Measurements from ENCODE around the gene TRAF3.

Gene TRAF3

GRCh38 chr14:102949801-102950451, 172.7 kb downstream of the TRAF3 start:
- in situ Hi-C loops (cut with HindIII; ENCODE audit: low sequenced_read_pairs), result no loop called here
- no peak overlapping the region for H3K4me3 ChIP-seq (ENCODE audit: low read depth, low read length)
- TF ChIP-seq CTCF (IDR thresholded peaks at IDR 0.05; ENCODE audit: low read depth, low read length), result no peak
- peak; percentile 54 for DNase-seq (ENCODE audit: low read depth, low spot score)

- no peak for DNase-seq (ENCODE audit: low read depth, low spot score)
- H3K4me3 ChIP-seq (ENCODE audit: low read depth, low read length), result no peak overlapping the region
- no peak for TF ChIP-seq CTCF (IDR thresholded peaks at IDR 0.05; ENCODE audit: low read depth, low read length)
- in situ Hi-C loops (cut with HindIII; ENCODE audit: low sequenced_read_pairs), result no loop called here
Measured at GRCh38 chr14:102951034-102951433, 173.8 kb downstream of the TRAF3 start.

GRCh38 chr14:102951799-102952198, 174.6 kb downstream of the TRAF3 start:
- no peak overlapping the region for H3K4me3 ChIP-seq (ENCODE audit: low read depth, low read length)
- TF ChIP-seq CTCF (IDR thresholded peaks at IDR 0.05; ENCODE audit: low read depth, low read length), result no peak
- DNase-seq (ENCODE audit: low read depth, low spot score), result peak; percentile 90
- in situ Hi-C loops (cut with HindIII; ENCODE audit: low sequenced_read_pairs), result no loop called here

- no peak for DNase-seq (ENCODE audit: low read depth, low spot score)
- in situ Hi-C loops (cut with HindIII; ENCODE audit: low sequenced_read_pairs), result no loop called here
- no peak overlapping the region for H3K4me3 ChIP-seq (ENCODE audit: low read depth, low read length)
- TF ChIP-seq CTCF (IDR thresholded peaks at IDR 0.05; ENCODE audit: low read depth, low read length), result no peak
Measured at GRCh38 chr14:102952276-102952675, 175.0 kb downstream of the TRAF3 start.

- in situ Hi-C loops (cut with HindIII; ENCODE audit: low sequenced_read_pairs), result no loop called here
- no peak overlapping the region for H3K4me3 ChIP-seq (ENCODE audit: low read depth, low read length)
- no peak for TF ChIP-seq CTCF (IDR thresholded peaks at IDR 0.05; ENCODE audit: low read depth, low read length)
- DNase-seq (ENCODE audit: low read depth, low spot score), result no peak
Measured at GRCh38 chr14:102953100-102953499, 175.9 kb downstream of the TRAF3 start.

- in situ Hi-C loops (cut with HindIII; ENCODE audit: low sequenced_read_pairs), result no loop called here
- DNase-seq (ENCODE audit: low read depth, low spot score), result no peak
- no peak for TF ChIP-seq CTCF (IDR thresholded peaks at IDR 0.05; ENCODE audit: low read depth, low read length)
- H3K4me3 ChIP-seq (ENCODE audit: low read depth, low read length), result no peak overlapping the region
Measured at GRCh38 chr14:102954081-102954789, 177.0 kb downstream of the TRAF3 start.

Measured in astrocyte of the spinal cord (primary cell).